Lower leg skin (tissue), 4 donors: ENCODE measurements around the gene HAUS7. TPM values are rescaled to one million over a fixed set of nuclear protein-coding genes. Genes with fewer than 3 reads are reported as not detected.

Experiments
- DNase-seq, 2 donors: peaks; one replicate each; pipeline ENCODE4 v3.0.0-alpha.2; 2019; ENCODE audit warnings: low spot score in 2 of 2
- H3K4me3 ChIP-seq: fragments of 200-600 bp; sonication (generic); 2 replicates; pipeline ENCODE4 v1.5.1; 2017; ENCODE audit warnings: mild to moderate bottlenecking, low read depth; ENCODE audit not compliant: poor library complexity, severe bottlenecking
- CTCF ChIP-seq, 3 donors: fragments of 450-650 bp; IDR thresholded peaks; one replicate each; pipeline ENCODE4 v1.5.1; 2016; ENCODE audit warnings: antibody characterized with exemption in 3 of 3, mild to moderate bottlenecking in 3 of 3, moderate library complexity in 2 of 3
- POLR2A ChIP-seq, 2 donors: fragments of 450-650 bp; IDR thresholded peaks; one replicate each; pipeline ENCODE4 v1.6.1; 2016 to 2017; ENCODE audit warnings: antibody characterized with exemption in 2 of 2, mild to moderate bottlenecking in 1 of 2, moderate library complexity in 1 of 2
- WGBS, 2 donors: methylation state at CpG; one replicate each; pipeline ENCODE4 v1.1.5; 2018; 5-methylcytosine and 5-hydroxymethylcytosine counted together
- intact Hi-C: fragments of 100-400 bp; cut with DNase I; formaldehyde crosslinking; loops from one replicate; pipeline ENCODE4 v1.15.0; 2023; ENCODE audit warnings: low total_unique reads
- total RNA-seq, 4 donors: library from RNA; depleted of rRNA; stranded (reverse); fragments of >200 nt; gene quantifications; one replicate each; pipeline ENCODE4 v1.1.0, GENCODE V29; 2016

Gene HAUS7
- total RNA-seq, 4 donors from 2014 or later, result 2.7 to 24.2 (median 13.6) TPM

GRCh38 chrX:153478746-153479145, 8.4 kb upstream of the HAUS7 start:
- H3K4me3 ChIP-seq, result no peak overlapping the region
- intact Hi-C loops, result no loop called here
- 85 to 95% methylated on average over 6 to 15 of the region's 16 CpGs for WGBS, 2 donors
- DNase-seq, result no peak
- TF ChIP-seq CTCF (IDR thresholded peaks at IDR 0.05) (no peak), POLR2A (IDR thresholded peaks at IDR 0.05) (no peak)

- 47 to 72% methylated on average over 5 to 9 of the region's 9 CpGs for WGBS, 2 donors
- H3K4me3 ChIP-seq, result no peak overlapping the region
- intact Hi-C loops, result no loop called here
- TF ChIP-seq POLR2A (IDR thresholded peaks at IDR 0.05), result no peak
- TF ChIP-seq CTCF (IDR thresholded peaks at IDR 0.05), result no peak
- DNase-seq, result no peak
Observed at GRCh38 chrX:153477901-153478300, 7.5 kb upstream of the HAUS7 start.

- WGBS, 2 donors, result 34 to 67% methylated on average over 4 to 8 of the region's 11 CpGs
- intact Hi-C loops, result no loop called here
- TF ChIP-seq CTCF (IDR thresholded peaks at IDR 0.05) (no peak), POLR2A (IDR thresholded peaks at IDR 0.05) (no peak)
- no peak for DNase-seq
- H3K4me3 ChIP-seq, result no peak overlapping the region
Observed at GRCh38 chrX:153477364-153477857, 7.0 kb upstream of the HAUS7 start.

GRCh38 chrX:153476666-153477363, 6.4 kb upstream of the HAUS7 start:
- DNase-seq, result no peak

GRCh38 chrX:153475751-153476281, 5.4 kb upstream of the HAUS7 start:
- no peak for TF ChIP-seq CTCF (IDR thresholded peaks at IDR 0.05)

More at GRCh38 chrX:153476666-153477363, 6.4 kb upstream of the HAUS7 start:
- intact Hi-C loops, result no loop called here
- TF ChIP-seq POLR2A (IDR thresholded peaks at IDR 0.05) (no peak), CTCF (IDR thresholded peaks at IDR 0.05) (no peak)
- H3K4me3 ChIP-seq, result no peak overlapping the region
- WGBS, 2 donors, result 40 to 53% methylated on average over 2 to 15 of the region's 16 CpGs

More at GRCh38 chrX:153475751-153476281, 5.4 kb upstream of the HAUS7 start:
- WGBS, 2 donors, result 66 to 74% methylated on average over 8 to 10 of the region's 11 CpGs
- no peak for DNase-seq
- intact Hi-C loops, result no loop called here
- no peak overlapping the region for H3K4me3 ChIP-seq
